Suprapubic skin (tissue), 3 donors: ENCODE measurements around the gene SLC46A1.

Experiments
- EP300 ChIP-seq: sonication (generic); formaldehyde crosslinking; IDR thresholded peaks from one replicate; pipeline ENCODE4 v1.6.1; 2017; ENCODE audit warnings: antibody characterized with exemption
- TF ChIP-seq, protein P1 (sequence below), 2 donors: fragments of 200-600 bp in 1 of 2; fragments of 450-650 bp in 1 of 2; sonication (generic) in 1 of 2; IDR thresholded peaks; one replicate each; pipeline ENCODE4 v1.5.1; 2016 to 2019; ENCODE audit warnings: antibody characterized with exemption in 2 of 2, mild to moderate bottlenecking in 1 of 2, moderate library complexity in 1 of 2

DNA sequence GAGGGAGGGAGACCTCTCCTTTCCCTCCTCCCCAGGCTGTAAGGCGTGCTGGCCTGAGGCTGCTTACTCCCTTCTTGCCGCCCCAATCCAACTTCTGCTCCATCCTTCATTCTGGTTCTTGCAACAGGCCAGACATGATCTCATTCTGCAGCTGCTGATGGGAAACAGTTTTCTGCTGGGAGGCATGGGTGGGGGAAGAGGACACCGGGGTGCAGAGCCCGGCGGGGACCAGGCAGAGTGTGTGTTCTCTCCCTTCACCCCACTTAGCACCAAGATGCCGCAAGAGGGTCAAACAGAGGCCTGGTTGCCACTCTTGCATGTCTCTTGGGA, 33.1 kb downstream of the SLC46A1 start:
- no peak for TF ChIP-seq EP300
- TF ChIP-seq, protein P1, sequence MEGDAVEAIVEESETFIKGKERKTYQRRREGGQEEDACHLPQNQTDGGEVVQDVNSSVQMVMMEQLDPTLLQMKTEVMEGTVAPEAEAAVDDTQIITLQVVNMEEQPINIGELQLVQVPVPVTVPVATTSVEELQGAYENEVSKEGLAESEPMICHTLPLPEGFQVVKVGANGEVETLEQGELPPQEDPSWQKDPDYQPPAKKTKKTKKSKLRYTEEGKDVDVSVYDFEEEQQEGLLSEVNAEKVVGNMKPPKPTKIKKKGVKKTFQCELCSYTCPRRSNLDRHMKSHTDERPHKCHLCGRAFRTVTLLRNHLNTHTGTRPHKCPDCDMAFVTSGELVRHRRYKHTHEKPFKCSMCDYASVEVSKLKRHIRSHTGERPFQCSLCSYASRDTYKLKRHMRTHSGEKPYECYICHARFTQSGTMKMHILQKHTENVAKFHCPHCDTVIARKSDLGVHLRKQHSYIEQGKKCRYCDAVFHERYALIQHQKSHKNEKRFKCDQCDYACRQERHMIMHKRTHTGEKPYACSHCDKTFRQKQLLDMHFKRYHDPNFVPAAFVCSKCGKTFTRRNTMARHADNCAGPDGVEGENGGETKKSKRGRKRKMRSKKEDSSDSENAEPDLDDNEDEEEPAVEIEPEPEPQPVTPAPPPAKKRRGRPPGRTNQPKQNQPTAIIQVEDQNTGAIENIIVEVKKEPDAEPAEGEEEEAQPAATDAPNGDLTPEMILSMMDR (IDR thresholded peaks at IDR 0.05): no peak
